NCI-H526 treated with DMSO at 0.1 percent for 48 hours (cell line): ENCODE measurements around the gene TBCB.
"Not testable (repeated sequence)": the region's sequence is repeated elsewhere in the genome, so short reads cannot be mapped to it uniquely, and the experiment has no call there.

Experiments used
- DNase-seq: peaks from one replicate; lab custom pipeline; 2025; lab: John Stamatoyannopoulos, UW

Gene TBCB

GRCh38 chr19:36173846-36174245 lies 58.6 kb downstream of the TBCB start:
- DNase-seq: not testable (repeated sequence)
